SK-N-SH (cell line): Measurements from ENCODE around the gene CLCN2. TPM values are rescaled to one million over a fixed set of nuclear protein-coding genes. Genes with fewer than 3 reads are reported as not detected.

Experiments
- CTCF ChIA-PET: fragments of 300-600, 350-600 bp; formaldehyde crosslinking; extraction: SDS; loops from one replicate; lab custom pipeline; 2021; lab: Yijun Ruan, JAX
- POLR2A ChIA-PET: fragments of 350-600 bp; sonication (Branson Sonifier 250); formaldehyde crosslinking; extraction: SDS; loops from one replicate; lab custom pipeline; 2020; ENCODE audit warnings: antibody characterized with exemption, inconsistent platforms; lab: Yijun Ruan, JAX
- DNase-seq: peaks from one replicate; pipeline ENCODE4 v3.0.0; 2012
- H2AFZ ChIP-seq: fragments of 200-600 bp; sonication (generic); 2 replicates; pipeline ENCODE4 v1.8.1; 2016; ENCODE audit warnings: antibody characterized with exemption, mild to moderate bottlenecking, low read depth
- H3F3A ChIP-seq: fragments of 200-600 bp; sonication (generic); replicated peaks from 2 replicates; pipeline ENCODE3; 2016; ENCODE audit warnings: antibody characterized with exemption, mild to moderate bottlenecking; ENCODE audit not compliant: insufficient read depth
- H3K27ac ChIP-seq, 2 experiments: fragments of 200-500 bp in 1 of 2; fragments of 200-600 bp in 1 of 2; sonication (Bioruptor generic) in 1 of 2; sonication (generic), shearing (Covaris generic) in 1 of 2; 2 replicates each; pipeline versions ENCODE4 v1.5.1 to v1.6.1; 2014 to 2016; ENCODE audit warnings: low read depth in 2 of 2, inconsistent platforms in 1 of 2, low read length in 1 of 2, mild to moderate bottlenecking in 1 of 2, mixed read lengths in 1 of 2
- H3K27me3 ChIP-seq: fragments of 200-600 bp; sonication (generic), shearing (Covaris generic); 2 replicates; pipeline ENCODE4 v1.6.1; 2016; ENCODE audit warnings: mixed run types; ENCODE audit not compliant: insufficient read depth
- H3K36me3 ChIP-seq, 2 experiments: fragments of 200-500 bp in 1 of 2; fragments of 200-600 bp in 1 of 2; sonication (Bioruptor generic) in 1 of 2; sonication (generic) in 1 of 2; replicated peaks in 1 of 2; 2 replicates each; pipeline versions ENCODE3 to v1.5.1; 2014 to 2016; ENCODE audit warnings: low read length in 1 of 2, mild to moderate bottlenecking in 1 of 2; ENCODE audit not compliant: insufficient read depth in 2 of 2, control insufficient read depth in 1 of 2
- H3K4me1 ChIP-seq, 2 experiments: fragments of 200-500 bp in 1 of 2; fragments of 200-600 bp in 1 of 2; sonication (Bioruptor generic) in 1 of 2; sonication (generic), shearing (Covaris generic) in 1 of 2; 2 replicates each; pipeline versions ENCODE4 v1.5.1 to v1.6.1; 2014 to 2016; ENCODE audit warnings: low read depth in 1 of 2, low read length in 1 of 2, mixed run types in 1 of 2; ENCODE audit not compliant: insufficient read depth in 2 of 2, control insufficient read depth in 1 of 2
- H3K4me2 ChIP-seq: fragments of 200-600 bp; sonication (generic), shearing (Covaris generic); 2 replicates; pipeline ENCODE4 v1.6.1; 2017; ENCODE audit warnings: mixed run types
- H3K4me3 ChIP-seq, 2 experiments: fragments of 200-500 bp in 1 of 2; fragments of 200-600 bp in 1 of 2; sonication (Bioruptor generic) in 1 of 2; sonication (generic), shearing (Covaris generic) in 1 of 2; 2 replicates each; pipeline versions ENCODE4 v1.5.1 to v1.8.1; 2014 to 2016; ENCODE audit warnings: low read depth in 2 of 2, inconsistent platforms in 1 of 2, low read length in 1 of 2, mild to moderate bottlenecking in 1 of 2, mixed read lengths in 1 of 2, moderate library complexity in 1 of 2
- H3K79me2 ChIP-seq: fragments of 200-600 bp; sonication (generic); 2 replicates; pipeline ENCODE4 v1.8.1; 2017; ENCODE audit warnings: mild to moderate bottlenecking; ENCODE audit not compliant: insufficient read depth
- H3K9ac ChIP-seq: fragments of 200-600 bp; sonication (generic); 2 replicates; pipeline ENCODE4 v1.6.1; 2017; ENCODE audit warnings: mixed run types
- H3K9me2 ChIP-seq: fragments of 200-600 bp; sonication (generic); 2 replicates; pipeline ENCODE4 v1.6.1; 2017; ENCODE audit warnings: mixed run types
- H3K9me3 ChIP-seq: fragments of 200-600 bp; sonication (generic); 2 replicates; pipeline ENCODE4 v1.6.1; 2017; ENCODE audit warnings: mixed run types, mild to moderate bottlenecking, moderate library complexity
- H4K20me1 ChIP-seq: fragments of 200-600 bp; sonication (generic); 2 replicates; pipeline ENCODE4 v1.6.1; 2017; ENCODE audit warnings: mild to moderate bottlenecking, mixed run types; ENCODE audit not compliant: insufficient read depth
- CHD2 ChIP-seq: fragments of 150-350 bp; IDR thresholded peaks from 2 replicates; pipeline ENCODE4 v1.6.1; 2018; ENCODE audit warnings: low read length; ENCODE audit not compliant: partially characterized antibody
- CTCF ChIP-seq: fragments of 200-600 bp; sonication (generic); IDR thresholded peaks from 2 replicates; pipeline ENCODE4 v1.6.1; 2017; ENCODE audit warnings: antibody characterized with exemption, mild to moderate bottlenecking, moderate library complexity
- EZH2phosphoT487 ChIP-seq: fragments of 200-600 bp; sonication (generic); IDR thresholded peaks from 2 replicates; pipeline ENCODE4 v1.6.1; 2017; ENCODE audit warnings: low read depth, mixed run types, mild to moderate bottlenecking, antibody characterized with exemption, moderate library complexity, borderline replicate concordance
- FOSL2 ChIP-seq: IDR thresholded peaks from 2 replicates; pipeline ENCODE4 v1.4.0; 2012; ENCODE audit warnings: low read depth, mild to moderate bottlenecking, moderate library complexity, borderline replicate concordance
- GABPA ChIP-seq: IDR thresholded peaks from 2 replicates; pipeline ENCODE4 v1.4.0; 2012; ENCODE audit warnings: low read depth, mild to moderate bottlenecking
- GATA2 ChIP-seq: sonication (generic); formaldehyde crosslinking; IDR thresholded peaks from 2 replicates; pipeline ENCODE4 v1.5.0; 2020; ENCODE audit warnings: mild to moderate bottlenecking, missing genetic modification reagents
- MXI1 ChIP-seq: IDR thresholded peaks from 2 replicates; pipeline ENCODE4 v1.6.1; 2012; ENCODE audit warnings: mild to moderate bottlenecking, low read depth, low read length, improper control_type of control experiment
- RCOR1 ChIP-seq: fragments of 150-350 bp; IDR thresholded peaks from 2 replicates; pipeline ENCODE4 v1.6.1; 2017; ENCODE audit warnings: antibody characterized with exemption, low read length
- TCF12 ChIP-seq: IDR thresholded peaks from 2 replicates; pipeline ENCODE4 v1.4.0; 2012
- YY1 ChIP-seq: IDR thresholded peaks from 2 replicates; pipeline ENCODE4 v1.4.0; 2012; ENCODE audit warnings: low read depth, mild to moderate bottlenecking
- WGBS: methylation state at CpG from one replicate; pipeline ENCODE4 v1.1.6; 2017; ENCODE audit warnings: low lambda C conversion rate; 5-methylcytosine and 5-hydroxymethylcytosine counted together
- polyA plus RNA-seq, 3 experiments: library from polyadenylated mRNA; depleted of rRNA; stranded (reverse); fragments of >200 nt; gene quantifications; 2 replicates each; pipeline ENCODE4 v1.2.3, GENCODE V29; 2012

CLCN2 gene
- polyA plus RNA-seq, 1 of the 3 experiments (the other 2 are of a cell fraction): 9.1 TPM

GRCh38 chr3:184311633-184312032 lies 49.8 kb downstream of the CLCN2 start:
- DNase-seq: no peak
- ChIA-PET POLR2A (interaction anchor here (0.6 kb wide), 1 partner anchor 100 kb away, joined by 3 read pairs; no protein-coding TSS in a partner anchor), CTCF (no interaction called here)
- peaks cover 16% of the 10 kb centered on the region for H4K20me1 ChIP-seq
- no peak for TF ChIP-seq RCOR1
- no peak for TF ChIP-seq TCF12
- TF ChIP-seq CHD2: no peak
- TF ChIP-seq CTCF: no peak
- TF ChIP-seq GABPA: no peak
- TF ChIP-seq YY1: no peak
- TF ChIP-seq EZH2phosphoT487: no peak
- TF ChIP-seq, all 33 proteins: peak for 0
- Histone ChIP-seq H3K27me3 (no peaks in the 10 kb centered on the region), H3F3A (peaks cover 40% of the 10 kb centered on the region), H2AFZ (no peak overlapping the region), H3K9me2 (no peaks in the 10 kb centered on the region), H3K27ac (0 out of 4 replicates have a peak overlapping the region, but pooled peaks of 1 of the 2 experiments have one; percentile 5), H3K9me3 (no peaks in the 10 kb centered on the region), H3K4me3 (no peak overlapping the region), H3K79me2 (peaks cover 21% of the 10 kb centered on the region), H3K4me1 (peaks cover 3 to 10% of the 10 kb centered on the region in 2 experiments; a peak in 2 of 4 replicates), H3K9ac (no peak overlapping the region), H3K4me2 (no peak overlapping the region), H3K36me3 (peaks cover 19% of the 10 kb centered on the region in 2 experiments)

GRCh38 chr3:184308744-184309143 lies 52.7 kb downstream of the CLCN2 start:
- ChIA-PET POLR2A (no interaction called here), CTCF (no interaction called here)
- Histone ChIP-seq H3K9ac (no peak overlapping the region), H3K4me2 (no peak overlapping the region), H2AFZ (no peak overlapping the region), H3K27ac (peak overlapping the region in 1 of 2 experiments; percentile 65; a peak in 2 of 4 replicates), H3K79me2 (peaks cover 15% of the 10 kb centered on the region; the same call in 1 of the 2 replicates), H3K4me1 (peaks cover 0 to 3% of the 10 kb centered on the region in 2 experiments; a peak in 1 of 4 replicates), H3K4me3 (no peak overlapping the region), H3K9me2 (no peaks in the 10 kb centered on the region), H4K20me1 (peaks cover 18% of the 10 kb centered on the region; the same call in 1 of the 2 replicates), H3K36me3 (peaks cover 42 to 45% of the 10 kb centered on the region in 2 experiments), H3K27me3 (no peaks in the 10 kb centered on the region), H3K9me3 (no peaks in the 10 kb centered on the region), H3F3A (peaks cover 46% of the 10 kb centered on the region)
- DNase-seq: peak; percentile 50
- 57% methylated on average over 4 of the region's 7 CpGs for WGBS
- no peak for TF ChIP-seq FOSL2
- TF ChIP-seq MXI1: peak; percentile 40; the same call in 1 of the 2 replicates
- TF ChIP-seq CTCF: peak; percentile 24; the same call in 1 of the 2 replicates
- TF ChIP-seq GATA2 (CRISPR knock-in tag): peak; percentile 84
